H9 (cell line): ENCODE results near the gene LCN2. TPM values are rescaled to one million over a fixed set of nuclear protein-coding genes. Genes with fewer than 3 reads are reported as not detected.

Experiments used
- DNase-seq: peaks from one replicate; pipeline ENCODE4 v3.0.0-alpha.2; 2017
- H2AFZ ChIP-seq: one replicate; pipeline ENCODE4 v1.6.1; 2013; ENCODE audit warnings: mild to moderate bottlenecking, low read length, control low read depth, moderate library complexity
- H2AK5ac ChIP-seq: 2 replicates; pipeline ENCODE4 v1.6.1; 2013; ENCODE audit warnings: low read length, control low read depth, mixed read lengths; ENCODE audit not compliant: insufficient read length
- H2BK120ac ChIP-seq: one replicate; pipeline ENCODE4 v1.6.1; 2013; ENCODE audit warnings: low read depth, mild to moderate bottlenecking, low read length, control low read depth, inconsistent platforms; ENCODE audit not compliant: poor library complexity, severe bottlenecking
- H2BK12ac ChIP-seq: 2 replicates; pipeline ENCODE4 v1.6.1; 2013; ENCODE audit warnings: low read length, control low read depth, mixed read lengths, low read depth; ENCODE audit not compliant: insufficient read length
- H2BK15ac ChIP-seq: 2 replicates; pipeline ENCODE4 v1.6.1; 2013; ENCODE audit warnings: low read depth, low read length, control low read depth
- H2BK20ac ChIP-seq: one replicate; pipeline ENCODE4 v1.6.1; 2013; ENCODE audit warnings: low read depth, mild to moderate bottlenecking, low read length, control low read depth, inconsistent platforms; ENCODE audit not compliant: poor library complexity, severe bottlenecking
- H2BK5ac ChIP-seq: 2 replicates; pipeline ENCODE4 v1.6.1; 2013; ENCODE audit warnings: low read length, control low read depth, mixed read lengths; ENCODE audit not compliant: insufficient read length
- H3K14ac ChIP-seq: 2 replicates; pipeline ENCODE4 v1.6.1; 2013; ENCODE audit warnings: low read length, control low read depth; ENCODE audit not compliant: insufficient read depth
- H3K18ac ChIP-seq: 2 replicates; pipeline ENCODE4 v1.6.1; 2013; ENCODE audit warnings: low read depth, mild to moderate bottlenecking, mixed read lengths, low read length, control low read depth; ENCODE audit not compliant: insufficient read length
- H3K23ac ChIP-seq: 2 replicates; pipeline ENCODE4 v1.6.1; 2013; ENCODE audit warnings: low read length, control low read depth, mixed read lengths, low read depth; ENCODE audit not compliant: insufficient read length
- H3K23me2 ChIP-seq: 2 replicates; pipeline ENCODE4 v1.6.1; 2013; ENCODE audit warnings: low read depth, mild to moderate bottlenecking, mixed read lengths, low read length, control low read depth; ENCODE audit not compliant: insufficient read length, poor library complexity, severe bottlenecking
- H3K27ac ChIP-seq: 2 replicates; pipeline ENCODE4 v1.5.1; 2013; ENCODE audit warnings: low read length, control low read depth, mixed read lengths, low read depth; ENCODE audit not compliant: insufficient read length
- H3K27me3 ChIP-seq: 2 replicates; pipeline ENCODE4 v1.6.1; 2013; ENCODE audit warnings: low read length, control low read depth, inconsistent platforms; ENCODE audit not compliant: insufficient read depth
- H3K4ac ChIP-seq: 2 replicates; pipeline ENCODE4 v1.6.1; 2013; ENCODE audit warnings: low read depth, mild to moderate bottlenecking, control low read depth, inconsistent platforms, low read length, moderate library complexity
- H3K4me1 ChIP-seq: 2 replicates; pipeline ENCODE4 v1.6.1; 2013; ENCODE audit warnings: low read length, control low read depth, inconsistent platforms; ENCODE audit not compliant: insufficient read depth
- H3K4me2 ChIP-seq: 2 replicates; pipeline ENCODE4 v1.6.1; 2013; ENCODE audit warnings: low read length, control low read depth, mixed read lengths; ENCODE audit not compliant: insufficient read length, insufficient read depth
- H3K56ac ChIP-seq: 2 replicates; pipeline ENCODE4 v1.6.1; 2013; ENCODE audit warnings: low read depth, mild to moderate bottlenecking, mixed read lengths, low read length, control low read depth; ENCODE audit not compliant: insufficient read length
- H3K79me1 ChIP-seq: 2 replicates; pipeline ENCODE4 v1.6.1; 2013; ENCODE audit warnings: low read depth, mild to moderate bottlenecking, moderate library complexity, low read length, control low read depth, inconsistent platforms; ENCODE audit not compliant: insufficient read depth, poor library complexity, severe bottlenecking
- H3K79me2 ChIP-seq: 2 replicates; pipeline ENCODE4 v1.6.1; 2013; ENCODE audit warnings: low read length, control low read depth, inconsistent platforms; ENCODE audit not compliant: insufficient read depth
- H3K9ac ChIP-seq: 2 replicates; pipeline ENCODE4 v1.6.1; 2013; ENCODE audit warnings: low read length, control low read depth, mixed read lengths; ENCODE audit not compliant: insufficient read length; ENCODE audit errors: extremely low read depth
- H3K9me3 ChIP-seq: one replicate; pipeline ENCODE4 v1.6.1; 2013; ENCODE audit warnings: low read depth, low read length, inconsistent platforms; ENCODE audit not compliant: control insufficient read depth
- H3T11ph ChIP-seq: one replicate; pipeline ENCODE4 v1.6.1; 2013; ENCODE audit warnings: mild to moderate bottlenecking, low read length, control low read depth, inconsistent platforms
- H4K20me1 ChIP-seq: one replicate; pipeline ENCODE4 v1.6.1; 2013; ENCODE audit not compliant: control insufficient read depth, insufficient read length, insufficient read depth
- H4K5ac ChIP-seq: 2 replicates; pipeline ENCODE4 v1.6.1; 2013; ENCODE audit warnings: low read depth, mild to moderate bottlenecking, mixed read lengths, low read length, control low read depth; ENCODE audit not compliant: insufficient read length
- H4K8ac ChIP-seq: replicated peaks from 2 replicates; pipeline ENCODE4 v1.6.1; 2013; ENCODE audit warnings: low read length, control low read depth, mixed read lengths, low read depth; ENCODE audit not compliant: insufficient read length
- H4K91ac ChIP-seq: 2 replicates; pipeline ENCODE4 v1.6.1; 2013; ENCODE audit warnings: low read depth, mild to moderate bottlenecking, moderate library complexity, mixed read lengths, low read length, control low read depth; ENCODE audit not compliant: insufficient read length
- H3K27ac Mint-ChIP-seq, 3 experiments: 2 replicates in 2 of 3; 3 replicates in 1 of 3; pipeline ENCODE4 v1.8.0; 2020 to 2021; ENCODE audit warnings: mixed read lengths in 3 of 3, mild to moderate bottlenecking in 1 of 3, moderate library complexity in 1 of 3
- H3K27me3 Mint-ChIP-seq: 2 replicates; pipeline ENCODE4 v1.8.0; 2021; ENCODE audit warnings: low read depth, mild to moderate bottlenecking, moderate library complexity, mixed read lengths
- H3K36me3 Mint-ChIP-seq, 3 experiments: 2 replicates in 2 of 3; 3 replicates in 1 of 3; pipeline ENCODE4 v1.8.0; 2020 to 2021; ENCODE audit warnings: low read depth in 3 of 3, mixed read lengths in 3 of 3; ENCODE audit not compliant: insufficient read depth in 1 of 3
- H3K4me1 Mint-ChIP-seq, 2 experiments: 2 replicates each; pipeline ENCODE4 v1.8.0; 2020; ENCODE audit warnings: mixed read lengths in 2 of 2
- H3K4me3 Mint-ChIP-seq, 2 experiments: 2 replicates in 1 of 2; 3 replicates in 1 of 2; pipeline ENCODE4 v1.8.0; 2020 to 2021; ENCODE audit warnings: mild to moderate bottlenecking in 2 of 2, mixed read lengths in 2 of 2, moderate library complexity in 1 of 2
- H3K9me3 Mint-ChIP-seq, 2 experiments: 2 replicates in 1 of 2; 3 replicates in 1 of 2; pipeline ENCODE4 v1.8.0; 2020; ENCODE audit warnings: mild to moderate bottlenecking in 2 of 2, mixed read lengths in 2 of 2, moderate library complexity in 1 of 2
- CTCF ChIP-seq: fragments of 200-600 bp; sonication (generic); conservative IDR thresholded peaks from 3 replicates; pipeline ENCODE4 v1.8.0; 2021; ENCODE audit warnings: antibody characterized with exemption, mild to moderate bottlenecking
- WGBS: extraction: QIAGEN DNeasy Blood & Tissue Kit; methylation state at CpG from one replicate; pipeline ENCODE4 v1.1.7; 2013; ENCODE audit warnings: missing lambda C conversion rate, low lambda C conversion rate, mixed read lengths; ENCODE audit not compliant: insufficient read length; ENCODE audit errors: extremely low coverage; 5-methylcytosine and 5-hydroxymethylcytosine counted together
- total RNA-seq: library from RNA; stranded (reverse); gene quantifications from 2 replicates; pipeline ENCODE4 v1.2.1, GENCODE V29; 2021

The LCN2 gene
- total RNA-seq, 1 experiment from 2014 or later = not detected

GRCh38 chr9:128143525-128144238 is 5.6 kb upstream of the LCN2 start:
- H3K36me3 Mint-ChIP-seq = no peaks in the 10 kb centered on the region
- no CpG with 5 or more reads among the region's 8 CpGs for WGBS
- H3K9me3 Mint-ChIP-seq = no peaks in the 10 kb centered on the region

More at GRCh38 chr9:128143525-128144238, 5.6 kb upstream of the LCN2 start:
- Histone ChIP-seq H3K4me2 (no peak overlapping the region), H4K91ac (no peak overlapping the region), H3K79me1 (no peaks in the 10 kb centered on the region), H4K5ac (no peak overlapping the region), H3K4ac (no peak overlapping the region), H2AFZ (no peak overlapping the region), H3K9ac (no peak overlapping the region), H3T11ph (no peak overlapping the region), H2BK120ac (no peak overlapping the region), H2AK5ac (no peak overlapping the region), H3K23me2 (no peaks in the 10 kb centered on the region), H3K79me2 (no peaks in the 10 kb centered on the region), H3K4me1 (no peaks in the 10 kb centered on the region), H3K27me3 (no peaks in the 10 kb centered on the region), H3K14ac (no peak overlapping the region), H4K8ac (no peak overlapping the region), H4K20me1 (no peaks in the 10 kb centered on the region), H2BK20ac (no peak overlapping the region), H3K23ac (no peak overlapping the region), H2BK15ac (no peak overlapping the region), H3K18ac (no peak overlapping the region), H3K9me3 (no peaks in the 10 kb centered on the region), H2BK5ac (no peak overlapping the region), H2BK12ac (no peak overlapping the region), H3K27ac (no peak overlapping the region), H3K56ac (no peak overlapping the region)
- H3K4me1 Mint-ChIP-seq = peaks cover 4% of the 10 kb centered on the region in 2 experiments; a peak in 3 of 4 replicates
- peaks cover 1% of the 10 kb centered on the region; the same call in 1 of the 2 replicates for H3K27me3 Mint-ChIP-seq
- DNase-seq = no peak
- TF ChIP-seq CTCF = no peak
- H3K27ac Mint-ChIP-seq = no peak overlapping the region
- no peak overlapping the region for H3K4me3 Mint-ChIP-seq
